ENCODE data around the gene DISP3.

The DISP3 gene

GRCh38 chr1:11515368-11516300 lies 36.7 kb downstream of the DISP3 start:
- no peak for DNase-seq (ENCODE audit: low read depth)

DNA sequence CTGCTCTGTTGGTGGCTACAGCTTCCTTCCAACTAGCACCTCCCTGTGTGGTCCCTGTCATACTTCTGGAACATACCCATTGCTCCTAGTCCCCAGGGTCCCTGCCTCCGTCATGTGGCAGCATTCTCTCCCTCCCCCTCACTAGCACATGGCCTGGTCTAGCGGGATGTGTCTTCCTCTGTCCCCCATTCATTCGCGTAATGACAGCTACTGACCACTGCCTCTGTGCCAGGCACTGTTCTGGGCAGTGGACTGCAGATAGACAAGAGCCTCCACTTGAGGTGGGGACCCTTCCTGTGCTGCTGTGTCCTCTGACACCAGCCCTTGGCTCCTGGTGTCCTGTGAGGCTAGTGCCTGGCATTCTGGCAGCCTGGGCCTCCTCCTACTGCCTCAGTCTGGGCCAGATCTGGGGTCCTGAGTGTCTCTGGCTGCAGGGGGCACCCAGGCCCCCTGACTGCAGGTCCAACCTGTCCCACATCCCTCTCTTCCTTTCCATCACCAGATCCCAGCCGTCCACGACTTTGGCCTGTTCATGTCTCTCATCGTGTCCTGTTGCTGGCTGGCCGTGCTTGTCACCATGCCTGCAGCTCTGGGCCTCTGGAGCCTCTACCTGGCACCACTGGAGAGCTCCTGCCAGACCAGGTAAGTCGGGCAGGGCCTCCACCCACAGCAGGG lies 38.1 kb downstream of the DISP3 start:
- DNase-seq (ENCODE audit: low read depth): no peak

- no peak for DNase-seq (ENCODE audit: low read depth)
These were observed 39.2 kb downstream of the DISP3 start for GRCh38 chr1:11518016-11518701.

DNA sequence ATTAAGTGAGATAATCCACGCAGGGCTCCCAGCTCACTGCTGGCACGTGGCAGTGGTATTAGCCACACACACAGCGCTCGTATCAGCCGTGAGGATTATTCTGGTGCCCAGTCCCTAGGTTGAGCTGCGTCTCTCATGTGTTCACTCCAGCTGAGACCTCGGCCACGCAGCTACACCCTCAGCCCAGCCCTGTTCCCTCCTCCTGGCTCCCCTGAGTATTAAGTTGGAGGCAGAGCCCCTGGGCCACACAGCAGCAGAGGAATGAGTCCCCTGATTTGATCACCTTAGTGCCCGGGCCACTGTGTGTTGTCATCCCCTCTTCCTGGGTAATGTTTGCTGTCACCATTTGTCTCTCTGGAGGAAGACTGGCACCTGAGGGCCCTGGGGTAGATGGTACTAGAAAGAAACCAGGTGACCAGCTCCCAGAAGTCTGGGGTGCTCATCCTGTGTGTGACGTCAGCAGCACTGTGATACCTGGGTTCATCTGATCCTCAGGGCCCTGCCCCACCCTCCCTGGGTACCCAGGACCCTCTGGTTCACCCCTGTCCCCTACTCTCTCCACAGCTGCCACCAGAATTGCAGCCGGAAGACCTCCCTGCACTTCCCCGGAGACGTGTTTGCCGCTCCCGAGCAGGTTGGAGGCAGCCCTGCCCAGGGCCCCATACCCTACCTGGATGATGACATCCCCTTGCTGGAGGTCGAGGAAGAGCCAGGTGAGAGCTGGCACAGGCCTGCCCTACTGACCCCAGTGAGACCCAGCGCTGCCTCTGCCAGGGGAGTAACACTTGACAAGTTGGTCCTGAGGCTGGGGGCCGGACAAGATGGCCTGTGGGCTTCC lies 40.1 kb downstream of the DISP3 start:
- no peak for DNase-seq (ENCODE audit: low read depth)

- no peak for DNase-seq (ENCODE audit: low read depth)
These were observed 40.7 kb downstream of the DISP3 start for GRCh38 chr1:11519629-11520031.

DNA sequence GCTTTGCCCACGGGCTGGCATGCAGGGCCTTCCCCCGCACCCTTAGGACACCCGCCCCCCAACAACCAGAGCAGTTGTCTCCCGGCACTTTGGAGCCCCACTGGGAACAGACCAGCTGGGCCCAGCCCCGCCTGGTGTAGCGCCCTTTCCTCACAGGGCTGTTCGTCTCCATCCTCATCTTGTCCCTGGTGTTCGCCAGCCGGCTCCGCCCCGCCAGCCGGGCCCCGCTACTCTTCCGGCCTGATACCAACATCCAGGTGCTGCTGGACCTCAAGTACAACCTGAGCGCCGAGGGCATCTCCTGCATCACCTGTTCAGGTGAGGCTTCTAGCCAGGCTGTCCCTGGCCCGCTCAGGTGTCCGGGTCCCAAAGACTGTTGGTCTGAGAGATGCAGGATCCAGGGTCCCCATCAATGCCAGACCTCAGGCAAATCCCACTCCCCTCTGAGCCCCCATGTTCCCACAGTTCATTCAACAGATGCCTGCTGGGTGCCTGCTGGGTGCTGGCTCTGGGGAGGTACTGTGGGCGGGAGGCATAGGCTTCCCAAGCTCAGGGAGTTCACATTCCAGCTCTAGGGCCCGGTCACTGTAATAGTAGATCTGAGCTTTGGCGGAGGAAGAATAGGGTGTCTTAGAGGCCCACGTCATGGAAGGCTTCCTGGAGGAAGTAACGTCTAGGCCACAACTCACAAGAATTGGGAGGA lies 41.7 kb downstream of the DISP3 start:
- no peak for DNase-seq (ENCODE audit: low read depth)

DNA sequence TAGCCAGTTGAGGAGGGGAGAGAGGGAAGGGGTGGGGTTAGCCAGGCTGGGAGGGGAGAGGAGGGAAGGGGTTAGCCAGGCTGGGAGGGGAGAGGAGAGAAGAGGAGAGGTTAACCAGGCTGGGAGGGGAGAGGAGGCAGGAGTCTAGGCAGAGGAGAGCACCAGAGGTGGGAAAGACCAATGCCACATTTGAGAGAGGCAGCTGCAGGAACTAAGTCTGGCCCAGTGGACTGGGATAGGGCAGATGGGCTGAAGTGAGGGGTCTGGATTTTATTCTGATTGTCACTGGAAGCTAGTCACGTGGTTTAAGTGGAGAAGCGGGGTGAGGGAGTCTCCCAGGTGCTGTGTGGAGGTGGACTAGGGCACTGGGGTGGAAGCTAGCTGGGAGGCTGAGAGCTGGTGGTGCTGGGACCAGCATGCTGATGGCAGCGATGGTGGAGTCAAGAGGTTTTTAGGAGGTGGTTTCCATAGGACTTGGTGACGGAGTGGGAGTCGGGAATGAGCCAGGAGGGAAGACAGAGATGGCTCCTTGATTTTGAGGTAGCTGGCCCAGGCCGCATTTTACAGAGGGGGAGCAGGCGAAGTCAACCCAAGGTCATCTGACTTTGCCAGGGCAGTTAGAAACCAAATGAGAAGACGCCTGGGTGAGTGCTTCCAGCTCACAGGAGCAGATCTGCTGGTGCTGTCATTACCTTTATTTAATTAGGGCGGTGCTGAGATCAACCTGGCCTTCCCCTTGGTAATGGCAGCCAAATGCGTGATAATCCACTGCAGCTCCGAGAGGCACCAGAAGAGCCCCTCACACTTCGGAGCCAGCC lies 42.8 kb downstream of the DISP3 start:
- DNase-seq (ENCODE audit: low read depth): no peak

DNA sequence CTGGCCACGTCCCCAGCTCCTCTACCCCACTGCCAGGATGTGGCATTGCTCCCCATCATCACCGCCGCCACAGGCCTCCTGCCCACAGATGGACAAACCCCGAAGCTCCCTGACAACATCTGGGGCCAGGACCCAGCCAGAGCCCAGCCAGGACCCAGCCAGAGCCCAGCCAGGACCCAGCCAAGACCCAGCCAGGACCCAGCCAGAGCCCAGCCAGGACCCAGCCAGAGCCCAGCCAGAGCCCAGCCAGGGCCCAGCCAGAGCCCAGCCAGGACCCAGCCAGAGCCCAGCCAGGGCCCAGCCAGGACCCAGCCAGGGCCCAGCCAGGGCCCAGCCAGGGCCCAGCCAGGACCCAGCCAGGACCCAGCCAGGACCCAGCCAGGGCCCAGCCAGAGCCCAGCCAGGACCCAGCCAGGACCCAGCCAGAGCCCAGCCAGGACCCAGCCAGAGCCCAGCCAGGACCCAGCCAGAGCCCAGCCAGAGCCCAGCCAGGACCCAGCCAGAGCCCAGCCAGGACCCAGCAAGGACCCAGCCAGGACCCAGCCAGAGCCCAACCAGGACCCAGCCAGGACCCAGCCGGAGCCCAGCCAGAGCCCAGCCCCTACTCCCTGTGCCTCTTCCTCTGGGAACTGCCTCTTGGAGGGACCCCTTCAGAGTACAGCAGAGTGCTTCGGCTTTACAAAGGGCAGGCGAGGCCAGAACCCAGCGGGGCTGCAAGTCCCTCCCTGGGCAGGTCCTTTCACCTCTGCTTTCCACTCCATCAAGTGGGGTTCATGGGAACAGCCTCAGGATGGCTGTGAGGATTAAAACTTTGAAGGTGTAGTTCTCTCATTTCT lies 43.7 kb downstream of the DISP3 start:
- no peak for DNase-seq (ENCODE audit: low read depth)

GRCh38 chr1:11523261-11523660 lies 44.3 kb downstream of the DISP3 start:
- no peak for DNase-seq (ENCODE audit: low read depth)

GRCh38 chr1:11523746-11524464 lies 45.0 kb downstream of the DISP3 start:
- DNase-seq (ENCODE audit: low read depth): no peak

- DNase-seq (ENCODE audit: low read depth): no peak
These were observed 45.7 kb downstream of the DISP3 start for GRCh38 chr1:11524465-11525150.

DNA sequence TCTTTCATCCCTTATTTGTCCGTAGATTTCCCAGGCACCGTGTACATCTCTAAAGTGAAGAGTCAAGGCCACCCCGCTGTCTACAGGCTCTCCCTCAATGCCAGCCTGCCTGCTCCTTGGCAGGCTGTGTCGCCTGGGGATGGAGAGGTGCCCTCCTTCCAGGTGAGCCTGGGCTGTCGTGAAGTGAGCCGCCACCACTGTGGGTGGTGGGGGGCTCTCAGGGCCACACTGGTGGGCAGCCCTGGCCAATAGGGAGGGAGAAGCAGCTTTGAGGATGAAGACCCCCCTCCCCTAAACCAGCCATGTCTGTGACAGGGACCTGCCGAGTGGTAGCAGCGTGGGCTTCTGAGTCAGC lies 46.2 kb downstream of the DISP3 start:
- no peak for DNase-seq (ENCODE audit: low read depth)

DNA sequence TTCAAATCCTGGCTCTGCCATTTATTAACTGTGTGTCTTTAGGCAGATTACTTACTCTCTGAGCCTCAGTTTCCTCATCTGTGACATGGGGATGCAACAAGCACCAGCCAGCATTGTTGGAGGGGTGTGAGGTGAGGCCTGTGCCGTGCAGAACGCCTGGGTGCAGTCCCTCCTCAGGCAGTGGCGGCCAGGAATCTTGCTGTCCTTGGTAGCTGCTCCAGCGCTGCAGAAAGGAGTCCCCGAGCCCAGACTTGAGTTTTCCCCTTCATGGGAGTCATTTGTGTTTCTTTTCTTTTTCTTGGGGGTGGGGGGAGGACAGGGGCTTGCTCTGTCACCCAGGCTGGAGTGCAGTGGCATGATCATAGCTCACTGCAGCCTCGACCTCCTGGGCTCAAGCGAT lies 46.6 kb downstream of the DISP3 start:
- DNase-seq (ENCODE audit: low read depth): no peak

DNA sequence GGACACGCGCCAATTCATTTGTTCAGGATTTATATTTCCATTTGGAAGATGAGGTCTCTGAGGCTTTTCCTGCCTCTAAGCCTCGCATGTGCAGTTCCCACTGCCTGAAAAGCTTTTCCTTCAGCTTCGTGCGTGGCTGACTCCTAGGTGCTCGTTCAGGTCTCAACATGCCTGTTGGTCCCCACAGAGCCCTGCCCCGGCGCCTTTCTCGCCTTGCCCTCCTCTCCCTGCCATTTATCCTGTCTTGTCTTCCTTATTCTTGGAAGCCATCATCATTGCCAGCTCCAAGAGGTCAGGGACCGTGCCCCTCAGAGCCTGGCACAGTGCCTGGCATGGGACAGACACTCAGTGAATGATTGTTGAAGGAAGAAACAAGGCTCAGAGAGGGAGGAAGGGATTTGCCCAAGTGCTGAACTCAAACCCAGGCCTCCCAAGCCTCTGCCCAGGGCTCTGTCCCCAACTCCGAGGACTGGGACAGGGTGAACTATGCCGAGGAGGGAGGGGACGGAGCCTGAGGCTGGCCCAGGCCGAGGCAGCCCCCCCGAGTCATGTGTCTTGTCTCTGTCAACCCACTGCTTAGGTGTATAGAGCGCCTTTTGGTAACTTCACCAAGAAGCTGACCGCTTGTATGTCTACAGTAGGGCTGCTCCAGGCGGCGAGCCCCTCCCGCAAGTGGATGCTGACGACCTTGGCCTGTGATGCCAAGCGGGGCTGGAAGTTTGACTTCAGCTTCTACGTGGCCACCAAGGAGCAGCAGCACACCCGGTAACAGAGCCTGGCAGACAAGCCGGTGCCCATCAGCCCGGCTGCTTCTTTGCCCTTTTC lies 47.3 kb downstream of the DISP3 start:
- no peak for DNase-seq (ENCODE audit: low read depth)

DNA sequence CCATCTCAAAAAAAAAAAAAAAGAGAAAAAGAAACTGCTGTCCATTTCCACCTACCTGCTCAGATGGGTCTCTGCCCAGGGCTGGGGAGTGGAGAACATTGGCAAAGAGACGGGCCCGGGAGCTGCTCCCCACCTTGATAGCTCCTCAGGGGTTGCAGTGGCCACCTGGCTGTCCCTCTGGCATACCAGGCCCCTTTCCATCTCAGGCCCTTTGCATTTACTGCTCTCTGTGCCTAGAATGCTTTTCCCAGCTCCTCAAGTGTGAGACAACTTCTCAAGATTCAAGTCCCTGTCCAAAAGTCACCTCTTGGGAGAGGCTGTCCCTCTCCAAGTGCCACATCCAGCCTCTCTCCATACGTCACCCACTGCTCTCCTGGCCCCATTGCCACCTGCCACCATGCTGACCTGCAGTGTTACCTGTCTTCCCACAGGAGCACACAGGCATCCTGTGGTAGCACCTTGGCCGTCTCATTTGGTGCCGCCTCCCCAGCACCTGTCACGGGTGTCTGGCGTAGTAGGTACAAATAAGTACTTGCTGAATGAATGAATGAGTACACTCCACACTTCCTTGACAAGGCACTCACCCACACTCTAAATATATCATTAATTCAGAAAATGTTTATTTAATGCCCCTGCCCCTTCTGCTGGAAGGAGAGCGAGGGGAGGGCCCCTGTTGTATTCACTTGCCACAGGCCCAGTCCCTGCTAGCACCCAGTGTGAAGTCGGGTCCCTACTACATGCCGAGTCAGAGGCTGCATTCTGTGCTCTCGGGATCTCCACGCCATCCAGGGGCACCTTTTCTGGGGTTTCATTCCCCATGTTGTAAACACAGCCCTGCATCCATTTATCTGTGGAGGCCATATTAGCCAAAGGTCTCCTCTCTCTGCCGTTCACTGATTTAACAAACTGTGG lies 48.8 kb downstream of the DISP3 start:
- no peak for DNase-seq (ENCODE audit: low read depth)

- DNase-seq (ENCODE audit: low read depth): no peak
These were observed 49.8 kb downstream of the DISP3 start for GRCh38 chr1:11528611-11529261.

All from stimulated activated CD8-positive, alpha-beta memory T cell treated with anti-CD3 and anti-CD28 coated beads, Interleukin-15, amount 100 ng/mL, for 1 hour (primary cell).